ENCODE data around the gene PREX1. TPM values are rescaled to one million over a fixed set of nuclear protein-coding genes. Genes with fewer than 3 reads are reported as not detected.
A peak's percentile ranks its signal among the peaks of the same experiment; 100 is the strongest.

Gene PREX1
- total RNA-seq, 4 donors from 2014 or later, result 7.5 to 10.9 (median 9.1) TPM

DNA sequence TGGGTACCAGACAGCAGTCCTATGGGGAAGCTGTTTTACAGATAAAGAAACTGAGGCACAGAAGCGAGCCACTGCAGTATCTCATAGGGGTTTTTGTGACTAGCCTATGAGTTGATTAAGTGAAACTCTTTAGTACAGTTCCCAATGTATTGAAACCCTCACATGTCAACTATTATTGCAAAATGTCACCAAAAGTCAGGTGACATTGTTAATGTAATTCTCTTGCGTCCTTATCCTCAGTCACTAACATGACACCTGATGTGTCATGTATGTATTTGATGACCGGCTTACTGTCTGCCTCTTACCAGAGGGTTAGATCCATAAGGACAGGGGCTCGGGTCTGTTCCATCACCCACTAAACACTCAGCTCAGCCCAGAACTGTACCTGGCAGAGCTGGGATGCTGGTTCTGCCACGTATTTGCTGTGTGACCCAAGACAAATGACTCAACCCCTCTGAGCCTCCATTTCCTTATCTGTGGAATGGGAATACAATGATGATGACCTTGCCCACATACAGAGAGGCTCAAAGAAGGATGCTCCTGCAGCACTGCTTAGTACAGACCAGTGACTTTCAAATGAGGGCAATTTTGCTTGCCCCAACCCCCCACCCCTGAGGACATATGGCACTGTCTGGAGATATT, 32.9 kb downstream of the PREX1 start:
- intact Hi-C loops (cut with DNase I; ENCODE audit: low total_unique reads) (no loop called here), in situ Hi-C loops (cut with MboI; ENCODE audit: low sequenced_read_pairs in 4 of 4) (no loop called here)
- no peaks in the 10 kb centered on the region for H3K36me3 ChIP-seq
- DNase-seq (no peak), ATAC-seq (no peak)
- H3K4me3 ChIP-seq, result no peak overlapping the region
- no peaks in the 10 kb centered on the region for H3K9me3 ChIP-seq
- peaks cover 10 to 16% of the 10 kb centered on the region in 2 donors for H3K4me1 ChIP-seq
- no peak overlapping the region for H3K27ac ChIP-seq
- H3K27me3 ChIP-seq, result no peaks in the 10 kb centered on the region
- TF ChIP-seq, protein P1, sequence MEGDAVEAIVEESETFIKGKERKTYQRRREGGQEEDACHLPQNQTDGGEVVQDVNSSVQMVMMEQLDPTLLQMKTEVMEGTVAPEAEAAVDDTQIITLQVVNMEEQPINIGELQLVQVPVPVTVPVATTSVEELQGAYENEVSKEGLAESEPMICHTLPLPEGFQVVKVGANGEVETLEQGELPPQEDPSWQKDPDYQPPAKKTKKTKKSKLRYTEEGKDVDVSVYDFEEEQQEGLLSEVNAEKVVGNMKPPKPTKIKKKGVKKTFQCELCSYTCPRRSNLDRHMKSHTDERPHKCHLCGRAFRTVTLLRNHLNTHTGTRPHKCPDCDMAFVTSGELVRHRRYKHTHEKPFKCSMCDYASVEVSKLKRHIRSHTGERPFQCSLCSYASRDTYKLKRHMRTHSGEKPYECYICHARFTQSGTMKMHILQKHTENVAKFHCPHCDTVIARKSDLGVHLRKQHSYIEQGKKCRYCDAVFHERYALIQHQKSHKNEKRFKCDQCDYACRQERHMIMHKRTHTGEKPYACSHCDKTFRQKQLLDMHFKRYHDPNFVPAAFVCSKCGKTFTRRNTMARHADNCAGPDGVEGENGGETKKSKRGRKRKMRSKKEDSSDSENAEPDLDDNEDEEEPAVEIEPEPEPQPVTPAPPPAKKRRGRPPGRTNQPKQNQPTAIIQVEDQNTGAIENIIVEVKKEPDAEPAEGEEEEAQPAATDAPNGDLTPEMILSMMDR (IDR thresholded peaks at IDR 0.05 in 4 of 5, conservative IDR thresholded peaks at IDR 0.05 in 1 of 5), result no peak
- TF ChIP-seq POLR2A (IDR thresholded peaks at IDR 0.05), result no peak

DNA sequence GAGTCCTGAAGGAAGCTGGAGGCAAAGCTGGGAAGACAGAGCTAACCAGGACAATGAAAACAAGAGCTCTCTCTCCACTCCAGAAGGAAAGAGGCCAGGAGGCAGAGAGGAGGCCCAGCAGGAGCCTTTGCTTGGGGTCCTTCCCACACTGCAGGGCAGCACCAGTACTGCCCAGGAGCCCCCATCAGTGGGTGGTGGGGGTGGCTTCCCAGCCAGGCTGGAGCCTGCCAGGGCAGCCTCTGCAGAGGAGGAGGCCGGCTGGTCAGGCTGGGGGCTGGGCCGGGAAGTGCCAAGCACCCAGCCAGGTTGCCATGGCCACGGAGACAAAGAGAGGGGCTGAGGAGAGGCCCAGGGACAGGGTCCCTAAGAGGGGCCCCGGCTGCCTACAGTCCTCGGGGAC, 33.4 kb downstream of the PREX1 start:
- DNase-seq (no peak), ATAC-seq (no peak)
- H3K27me3 ChIP-seq, result no peaks in the 10 kb centered on the region
- in situ Hi-C loops (cut with MboI; ENCODE audit: low sequenced_read_pairs in 4 of 4) (no loop called here), intact Hi-C loops (cut with DNase I; ENCODE audit: low total_unique reads) (no loop called here)
- H3K36me3 ChIP-seq, result no peaks in the 10 kb centered on the region
- peaks cover 7 to 10% of the 10 kb centered on the region in 2 donors for H3K4me1 ChIP-seq
- H3K4me3 ChIP-seq, result no peak overlapping the region
- H3K9me3 ChIP-seq, result no peaks in the 10 kb centered on the region
- no peak overlapping the region for H3K27ac ChIP-seq
- TF ChIP-seq, protein P1 (IDR thresholded peaks at IDR 0.05 in 4 of 5, conservative IDR thresholded peaks at IDR 0.05 in 1 of 5), result no peak
- TF ChIP-seq POLR2A (IDR thresholded peaks at IDR 0.05), result no peak

DNA sequence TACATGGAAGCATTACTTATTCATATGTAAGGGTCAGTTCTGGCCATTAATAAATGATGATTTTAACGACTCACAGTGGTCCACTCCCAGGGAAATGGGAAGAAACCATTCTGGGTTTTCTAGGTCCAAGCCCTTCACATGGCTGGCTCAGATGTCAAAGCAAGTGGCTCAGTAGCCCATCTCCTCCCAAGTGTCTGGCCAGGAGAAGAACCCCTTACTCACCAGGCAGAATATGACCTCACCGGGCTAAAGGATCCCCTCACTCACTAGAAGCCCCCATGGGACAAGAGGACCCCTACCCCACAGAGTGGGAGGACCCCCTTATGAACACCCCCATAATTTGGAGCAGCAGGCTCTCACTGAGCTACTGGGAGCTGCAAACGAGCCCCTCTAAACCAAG, 34.0 kb downstream of the PREX1 start:
- no peak for TF ChIP-seq POLR2A (IDR thresholded peaks at IDR 0.05)
- in situ Hi-C loops (cut with MboI; ENCODE audit: low sequenced_read_pairs in 4 of 4), result no loop called here

DNA sequence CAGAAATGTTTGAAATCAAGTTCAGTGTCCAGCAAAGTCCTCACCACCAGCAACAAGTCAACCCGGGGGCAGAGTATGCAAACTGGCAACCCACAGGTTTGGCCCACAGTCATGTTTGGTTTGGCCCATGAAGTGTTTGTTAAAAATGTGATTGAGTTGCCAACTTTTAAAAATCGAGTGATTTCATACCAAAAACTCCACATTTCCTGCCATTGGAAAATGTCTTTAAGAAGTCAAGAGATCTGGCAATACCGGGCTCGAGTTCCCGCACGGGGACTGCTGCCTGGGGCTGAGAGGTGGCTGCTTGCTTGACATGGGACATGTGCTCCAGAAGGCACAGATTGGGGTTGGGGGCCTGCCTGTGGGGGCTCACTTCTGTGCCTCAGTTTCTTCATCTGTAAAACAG, 36.1 kb downstream of the PREX1 start:
- Histone ChIP-seq H3K36me3 (no peaks in the 10 kb centered on the region), H3K9me3 (no peaks in the 10 kb centered on the region), H3K27me3 (no peaks in the 10 kb centered on the region), H3K4me1 (peaks cover 7 to 8% of the 10 kb centered on the region in 2 donors), H3K27ac (no peak overlapping the region), H3K4me3 (no peak overlapping the region)
- intact Hi-C loops (cut with DNase I; ENCODE audit: low total_unique reads) (no loop called here), in situ Hi-C loops (cut with MboI; ENCODE audit: low sequenced_read_pairs in 4 of 4) (no loop called here)
- TF ChIP-seq, protein P1 (IDR thresholded peaks at IDR 0.05 in 4 of 5, conservative IDR thresholded peaks at IDR 0.05 in 1 of 5), result no peak
- no peak for TF ChIP-seq POLR2A (IDR thresholded peaks at IDR 0.05)
- ATAC-seq (no peak), DNase-seq (no peak)

More for the DNA sequence above, 34.0 kb downstream of the PREX1 start:
- DNase-seq, result no peak
- ATAC-seq, result no peak
- Histone ChIP-seq H3K4me1 (peaks cover 7 to 8% of the 10 kb centered on the region in 2 donors), H3K27me3 (no peaks in the 10 kb centered on the region), H3K9me3 (no peaks in the 10 kb centered on the region), H3K4me3 (no peak overlapping the region), H3K27ac (no peak overlapping the region), H3K36me3 (no peaks in the 10 kb centered on the region)
- intact Hi-C loops (cut with DNase I; ENCODE audit: low total_unique reads), result no loop called here

DNA sequence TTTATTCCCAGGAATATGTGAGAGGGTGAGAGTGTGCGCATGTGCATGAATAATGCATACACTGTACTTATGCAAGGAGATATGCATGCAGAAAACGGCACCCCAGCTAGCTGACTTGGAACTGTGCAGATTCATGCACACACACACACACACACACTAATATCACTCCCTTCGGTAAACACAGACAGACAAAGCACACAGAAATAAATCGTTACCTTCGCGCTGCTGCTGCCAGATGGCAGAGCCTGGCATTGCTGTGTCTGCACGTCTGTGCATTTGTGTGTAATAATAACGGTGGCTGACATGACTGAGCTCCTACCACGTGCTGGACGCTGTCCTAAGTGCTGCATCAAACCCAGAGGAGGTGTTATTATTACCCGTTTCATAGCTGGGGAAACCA, 36.8 kb downstream of the PREX1 start:
- peaks cover 7 to 8% of the 10 kb centered on the region in 2 donors for H3K4me1 ChIP-seq
- no peaks in the 10 kb centered on the region for H3K36me3 ChIP-seq
- H3K27me3 ChIP-seq, result no peaks in the 10 kb centered on the region
- intact Hi-C loops (cut with DNase I; ENCODE audit: low total_unique reads), result no loop called here
- no peaks in the 10 kb centered on the region for H3K9me3 ChIP-seq
- no peak for DNase-seq
- no peak for TF ChIP-seq POLR2A (IDR thresholded peaks at IDR 0.05)
- TF ChIP-seq, protein P1 (IDR thresholded peaks at IDR 0.05 in 4 of 5, conservative IDR thresholded peaks at IDR 0.05 in 1 of 5), result no peak
- peak in 1 of 2 donors; percentile 44 for ATAC-seq
- in situ Hi-C loops (cut with MboI; ENCODE audit: low sequenced_read_pairs in 4 of 4), result no loop called here
- no peak overlapping the region for H3K27ac ChIP-seq
- H3K4me3 ChIP-seq, result no peak overlapping the region

Measured in gastrocnemius medialis (tissue), 4 donors.